ENCODE measurements around the gene TM7SF2. TPM values are rescaled to one million over a fixed set of nuclear protein-coding genes. Genes with fewer than 3 reads are reported as not detected.
A peak's percentile ranks its signal among the peaks of the same experiment; 100 is the strongest.

The TM7SF2 gene
- total RNA-seq (2021) (49.5 and 72.3 TPM in 2 replicates), Bru-seq, nascent RNA (percentile 56 among the genes with signal in this experiment), BruChase-seq, experiment 1, labeled RNA remaining after a 2-hour chase (percentile 61 among the genes with signal in this experiment), BruChase-seq, experiment 2, labeled RNA remaining after a 6-hour chase (percentile 71 among the genes with signal in this experiment)
- long read RNA-seq, transcript TM7SF2-217 (8 exons, 2,094 nt): minor isoform, 5 of 84 reads
- long read RNA-seq, transcript TM7SF2-201 (10 exons, 1,722 nt): major isoform, 50 of 84 reads
- long read RNA-seq, partial matches to known transcripts: 5 of 84 reads
- long read RNA-seq, other reads (novel, unspliced or antisense): 22 of 84 reads

GRCh38 chr11:65111744-65112545 is at the start of gene TM7SF2:
TSS of gene TM7SF2 (plus strand) at chr11:65111872. CDS start at chr11:65112016, 144 bp downstream.
- peaks cover 40% of the 10 kb centered on the region for H3K4me1 ChIP-seq (replicated peaks; ENCODE audit: insufficient read depth)
- TF ChIP-seq EZH2 (IDR thresholded peaks at IDR 0.05; ENCODE audit: low read depth) (no peak), CTCF (conservative IDR thresholded peaks at IDR 0.05) (no peak)
- peak within 1 kb of the TSS; percentile 100 for H3K4me2 ChIP-seq
- H3K27me3 ChIP-seq (ENCODE audit: insufficient read depth, low read depth): no peaks in the 10 kb centered on the region
- H3F3A ChIP-seq (ENCODE audit: insufficient read depth, low read depth): peaks cover 59% of the 10 kb centered on the region
- no peaks in the 10 kb centered on the region for H3K9me2 ChIP-seq (ENCODE audit: insufficient read depth)
- peak within 1 kb of the TSS; percentile 78 for H3K4me3 ChIP-seq
- DNase-seq: peak; percentile 92 to 97
- no TSS peak for BruUV-seq (replicated peaks)
- ChIA-PET CTCF (interaction anchor here (0.6 to 1.5 kb wide), 5 partner anchors 70 to 710 kb away, joined by 3 to 6 read pairs (median 3); partner anchors contain the start of gene CAPN1), POLR2A (ENCODE audit: unreplicated experiment) (interaction anchor here (0.6 to 0.9 kb wide), 15 partner anchors 10 to 395 kb away, joined by 3 to 7 read pairs (median 4); partner anchors contain the start of gene FAU)
- peak within 1 kb of the TSS; percentile 52; the same call in 1 of the 2 replicates for H2AFZ ChIP-seq
- no peaks in the 10 kb centered on the region for H3K36me3 ChIP-seq (ENCODE audit: low read depth)
- no peak within 1 kb of the TSS for H3K27ac ChIP-seq
- no peaks in the 10 kb centered on the region for H4K20me1 ChIP-seq (ENCODE audit: insufficient read depth)
- no peaks in the 10 kb centered on the region for H3K9me3 ChIP-seq (ENCODE audit: insufficient read depth, low read depth)
- intact Hi-C loops (cut with micrococcal nuclease; ENCODE audit: unreplicated experiment): loop anchor here (2.0 to 5.0 kb wide), 2 partner anchors 220 to 265 kb away; partner anchors contain the start of gene DPF2
- H3K79me2 ChIP-seq (ENCODE audit: low read depth): peaks cover 32% of the 10 kb centered on the region

- peak in 1 of 2 experiments; percentile 18 for DNase-seq
- intact Hi-C loops (cut with micrococcal nuclease; ENCODE audit: unreplicated experiment): no loop called here
- POLR2A ChIA-PET (ENCODE audit: unreplicated experiment): no interaction called here
- Histone ChIP-seq H3K27ac (no peak overlapping the region), H3K4me1 (replicated peaks; ENCODE audit: insufficient read depth) (no peaks in the 10 kb centered on the region), H3F3A (ENCODE audit: insufficient read depth, low read depth) (no peaks in the 10 kb centered on the region), H3K4me2 (no peak overlapping the region), H3K4me3 (no peak overlapping the region), H4K20me1 (ENCODE audit: insufficient read depth) (no peaks in the 10 kb centered on the region), H2AFZ (no peak overlapping the region), H3K36me3 (ENCODE audit: low read depth) (no peaks in the 10 kb centered on the region), H3K79me2 (ENCODE audit: low read depth) (no peaks in the 10 kb centered on the region), H3K27me3 (ENCODE audit: insufficient read depth, low read depth) (no peaks in the 10 kb centered on the region), H3K9me3 (ENCODE audit: insufficient read depth, low read depth) (no peaks in the 10 kb centered on the region), H3K9me2 (ENCODE audit: insufficient read depth) (no peaks in the 10 kb centered on the region)
- TF ChIP-seq CTCF (conservative IDR thresholded peaks at IDR 0.05) (no peak), EZH2 (IDR thresholded peaks at IDR 0.05; ENCODE audit: low read depth) (no peak)
- no TSS peak for BruUV-seq (replicated peaks)
- CTCF ChIA-PET: no interaction called here
Observed at GRCh38 chr11:65063532-65063931, 48.1 kb upstream of the TM7SF2 start.

GRCh38 chr11:65064847-65065240 is 46.8 kb upstream of the TM7SF2 start:
- H3K4me2 ChIP-seq: no peak overlapping the region
- POLR2A ChIA-PET (ENCODE audit: unreplicated experiment): no interaction called here

More at GRCh38 chr11:65064847-65065240, 46.8 kb upstream of the TM7SF2 start:
- H3K27me3 ChIP-seq (ENCODE audit: insufficient read depth, low read depth): no peaks in the 10 kb centered on the region
- TF ChIP-seq EZH2 (IDR thresholded peaks at IDR 0.05; ENCODE audit: low read depth) (no peak), CTCF (conservative IDR thresholded peaks at IDR 0.05) (no peak)
- no peaks in the 10 kb centered on the region for H3K9me2 ChIP-seq (ENCODE audit: insufficient read depth)
- H3K79me2 ChIP-seq (ENCODE audit: low read depth): no peaks in the 10 kb centered on the region
- no peaks in the 10 kb centered on the region for H3F3A ChIP-seq (ENCODE audit: insufficient read depth, low read depth)
- intact Hi-C loops (cut with micrococcal nuclease; ENCODE audit: unreplicated experiment): no loop called here
- no peaks in the 10 kb centered on the region for H4K20me1 ChIP-seq (ENCODE audit: insufficient read depth)
- no peaks in the 10 kb centered on the region for H3K36me3 ChIP-seq (ENCODE audit: low read depth)
- no peak overlapping the region for H2AFZ ChIP-seq
- H3K27ac ChIP-seq: no peak overlapping the region
- no peaks in the 10 kb centered on the region for H3K9me3 ChIP-seq (ENCODE audit: insufficient read depth, low read depth)
- CTCF ChIA-PET: interaction anchor here (0.7 kb wide), 2 partner anchors 380 to 558 kb away, joined by 11 to 19 read pairs; no protein-coding TSS in a partner anchor
- no peak overlapping the region for H3K4me3 ChIP-seq
- no peak for DNase-seq
- H3K4me1 ChIP-seq (replicated peaks; ENCODE audit: insufficient read depth): no peaks in the 10 kb centered on the region
- BruUV-seq (replicated peaks): no TSS peak
